Upper lobe of right lung (tissue), 1 donor: ENCODE data around the gene AKR1C2. TPM values are rescaled to one million over a fixed set of nuclear protein-coding genes. Genes with fewer than 3 reads are reported as not detected.
A peak's percentile ranks its signal among the peaks of the same experiment; 100 is the strongest.
"Not testable (repeated sequence)": the region's sequence is repeated elsewhere in the genome, so short reads cannot be mapped to it uniquely, and the experiment has no call there.

Experiments used
- ATAC-seq: fragments of 200-7000 bp; cut with Tn5 transposase; one replicate; pipeline ENCODE4 v1.9.1; 2020; ENCODE audit warnings: mild to moderate bottlenecking, moderate library complexity
- DNase-seq: peaks from one replicate; pipeline ENCODE4 v3.0.0-alpha.2; 2020
- H3K27ac ChIP-seq: fragments of 200-600 bp; one replicate; pipeline ENCODE4 v1.8.0; 2022
- H3K27me3 ChIP-seq: fragments of 200-600 bp; one replicate; pipeline ENCODE4 v1.8.0; 2022; ENCODE audit warnings: mild to moderate bottlenecking
- H3K36me3 ChIP-seq: fragments of 200-600 bp; one replicate; pipeline ENCODE4 v1.8.0; 2022
- H3K4me1 ChIP-seq: fragments of 200-600 bp; one replicate; pipeline ENCODE4 v1.8.0; 2022
- H3K4me3 ChIP-seq: fragments of 200-600 bp; one replicate; pipeline ENCODE4 v1.8.0; 2022; ENCODE audit warnings: mild to moderate bottlenecking
- H3K9me3 ChIP-seq: fragments of 200-600 bp; one replicate; pipeline ENCODE4 v1.8.0; 2022
- CTCF ChIP-seq: fragments of 200-600 bp; IDR thresholded peaks from one replicate; pipeline ENCODE4 v1.8.0; 2022; ENCODE audit warnings: antibody characterized with exemption
- intact Hi-C: fragments of 100-400 bp; cut with DNase I; formaldehyde crosslinking; loops from one replicate; pipeline ENCODE4 v1.11.0; 2022
- total RNA-seq: library from RNA; stranded (reverse); fragmentation: NEBNext Ultra II Directional; extraction: Animal tissue kit (Norgen Biotek cat#: 25700); gene quantifications from one replicate; pipeline ENCODE4 v1.2.1, GENCODE V29; 2021
- donor health status: DM: no; HTN: yes; CAD: no; lungs with severe emphysema.

AKR1C2 gene
- total RNA-seq, 1 donor from 2014 or later = 22.5 TPM

GRCh38 chr10:5038101-5038500 lies 34.4 kb upstream of the AKR1C2 start:
- H3K9me3 ChIP-seq = peaks cover 5% of the 10 kb centered on the region
- no peaks in the 10 kb centered on the region for H3K36me3 ChIP-seq
- ATAC-seq = no peak
- H3K4me3 ChIP-seq = no peak overlapping the region
- no peak for DNase-seq
- intact Hi-C loops = no loop called here
- H3K27me3 ChIP-seq = no peaks in the 10 kb centered on the region
- H3K27ac ChIP-seq = no peak overlapping the region
- no peak for TF ChIP-seq CTCF
- H3K4me1 ChIP-seq = peaks cover 20% of the 10 kb centered on the region

- peaks cover 9% of the 10 kb centered on the region for H3K4me1 ChIP-seq
- TF ChIP-seq CTCF = no peak
- DNase-seq = no peak
- no peak overlapping the region for H3K27ac ChIP-seq
- H3K9me3 ChIP-seq = peaks cover 5% of the 10 kb centered on the region
- intact Hi-C loops = no loop called here
- no peak overlapping the region for H3K4me3 ChIP-seq
- H3K36me3 ChIP-seq = no peaks in the 10 kb centered on the region
- no peak for ATAC-seq
- no peaks in the 10 kb centered on the region for H3K27me3 ChIP-seq
These were observed 32.9 kb upstream of the AKR1C2 start for GRCh38 chr10:5036511-5036910.

GRCh38 chr10:5035356-5035755 lies 31.7 kb upstream of the AKR1C2 start:
- no peak for TF ChIP-seq CTCF
- intact Hi-C loops = no loop called here

GRCh38 chr10:5034588-5034987 lies 30.9 kb upstream of the AKR1C2 start:
- Histone ChIP-seq H3K9me3 (peaks cover 8% of the 10 kb centered on the region), H3K27me3 (no peaks in the 10 kb centered on the region), H3K27ac (no peak overlapping the region), H3K36me3 (no peaks in the 10 kb centered on the region), H3K4me3 (no peak overlapping the region), H3K4me1 (no peaks in the 10 kb centered on the region)
- TF ChIP-seq CTCF = no peak
- intact Hi-C loops = no loop called here
- DNase-seq (no peak), ATAC-seq (no peak)

More at GRCh38 chr10:5035356-5035755, 31.7 kb upstream of the AKR1C2 start:
- H3K4me1 ChIP-seq = no peaks in the 10 kb centered on the region
- no peaks in the 10 kb centered on the region for H3K36me3 ChIP-seq
- no peak overlapping the region for H3K27ac ChIP-seq
- no peak for DNase-seq
- no peak overlapping the region for H3K4me3 ChIP-seq
- no peak for ATAC-seq
- no peaks in the 10 kb centered on the region for H3K27me3 ChIP-seq
- peaks cover 8% of the 10 kb centered on the region for H3K9me3 ChIP-seq

GRCh38 chr10:5033061-5033778 lies 29.6 kb upstream of the AKR1C2 start:
- no peak overlapping the region for H3K4me3 ChIP-seq
- no peaks in the 10 kb centered on the region for H3K27me3 ChIP-seq
- intact Hi-C loops = no loop called here
- H3K27ac ChIP-seq = no peak overlapping the region
- ATAC-seq (no peak), DNase-seq (no peak)
- peaks cover 8% of the 10 kb centered on the region for H3K9me3 ChIP-seq
- H3K4me1 ChIP-seq = no peaks in the 10 kb centered on the region
- TF ChIP-seq CTCF = no peak
- no peaks in the 10 kb centered on the region for H3K36me3 ChIP-seq

- not testable (repeated sequence) for DNase-seq, H3K36me3 ChIP-seq
These were observed 28.8 kb upstream of the AKR1C2 start for GRCh38 chr10:5032444-5032843.

GRCh38 chr10:5031588-5031987 lies 27.9 kb upstream of the AKR1C2 start:
- peak; percentile 77 for ATAC-seq
- intact Hi-C loops, H3K9me3 ChIP-seq: not testable (repeated sequence)

More at GRCh38 chr10:5032444-5032843, 28.8 kb upstream of the AKR1C2 start:
- ATAC-seq, H3K4me1 ChIP-seq, H3K27me3 ChIP-seq, H3K9me3 ChIP-seq, H3K27ac ChIP-seq, H3K4me3 ChIP-seq, intact Hi-C loops: not testable (repeated sequence)

More at GRCh38 chr10:5031588-5031987, 27.9 kb upstream of the AKR1C2 start:
- not testable (repeated sequence) for H3K36me3 ChIP-seq, H3K27me3 ChIP-seq, H3K4me3 ChIP-seq, H3K4me1 ChIP-seq, DNase-seq, H3K27ac ChIP-seq
